HepG2 (cell line): Measurements from ENCODE around the gene ATP5F1E. TPM values are rescaled to one million over a fixed set of nuclear protein-coding genes. Genes with fewer than 3 reads are reported as not detected.

ENCODE experiments used
- ATAC-seq: fragments of 200-7000 bp; cut with Tn5 transposase; 3 replicates; pipeline ENCODE4 v1.9.1; 2020; ENCODE audit warnings: mild to moderate bottlenecking, moderate library complexity
- BruUV-seq: library from RNA; stranded (reverse); fragments of 400-500 nt; replicated peaks from 2 replicates; lab custom pipeline; 2021; lab: Mats Ljungman, UMichigan
- CTCF ChIA-PET: fragments of 300-600 bp; formaldehyde crosslinking; extraction: SDS; loops from one replicate; lab custom pipeline; 2021; ENCODE audit warnings: low total read pairs, inconsistent platforms, low intra/inter-chr PET ratio; lab: Yijun Ruan, JAX
- POLR2A ChIA-PET: fragments of 350-600 bp; sonication (Branson Sonifier 250); formaldehyde crosslinking; loops from one replicate; lab custom pipeline; 2020; ENCODE audit warnings: antibody characterized with exemption, inconsistent platforms; lab: Yijun Ruan, JAX
- DNase-seq: peaks from one replicate; pipeline ENCODE4 v3.0.0-alpha.2; 2015; ENCODE audit warnings: low spot score
- FAIRE-seq: peaks from 3 replicates; lab custom pipeline; 2011; peaks lifted over from hg19 to GRCh38; lab: Jason Lieb, UNC
- H2AFZ ChIP-seq: one replicate; pipeline ENCODE4 v1.6.1; 2011; ENCODE audit warnings: low read length, inconsistent platforms
- H3K27ac ChIP-seq: fragments of 300-600 bp; 3 replicates; pipeline ENCODE4 v1.8.0; 2011; ENCODE audit warnings: mixed run types, mild to moderate bottlenecking, mixed read lengths, low read length, inconsistent platforms; ENCODE audit not compliant: insufficient read depth; ENCODE audit errors: extremely low read length
- H3K27me3 ChIP-seq, 2 experiments: fragments of 200-600 bp in 1 of 2; 2 replicates in 1 of 2; 3 replicates in 1 of 2; pipeline versions ENCODE4 v1.6.0 to v1.8.0; 2011; ENCODE audit warnings: low read length in 2 of 2, mild to moderate bottlenecking in 2 of 2, moderate library complexity in 2 of 2, inconsistent platforms in 1 of 2; ENCODE audit not compliant: insufficient read depth in 2 of 2, control insufficient read depth in 1 of 2
- H3K36me3 ChIP-seq, 2 experiments: fragments of 200-600 bp in 1 of 2; replicated peaks in 1 of 2; 2 replicates in 1 of 2; 3 replicates in 1 of 2; pipeline versions ENCODE4 v1.5.1 to v1.8.0; 2011; ENCODE audit warnings: low read length in 2 of 2, inconsistent platforms in 1 of 2; ENCODE audit not compliant: insufficient read depth in 2 of 2, control insufficient read depth in 1 of 2
- H3K4me1 ChIP-seq: 2 replicates; pipeline ENCODE4 v1.5.1; 2012; ENCODE audit warnings: low read length, inconsistent platforms; ENCODE audit not compliant: insufficient read depth
- H3K4me2 ChIP-seq: 2 replicates; pipeline ENCODE4 v1.6.0; 2011; ENCODE audit warnings: low read depth, low read length, inconsistent platforms
- H3K4me3 ChIP-seq, 3 experiments: fragments of 200-600 bp in 1 of 3; sonication (generic), shearing (Covaris generic) in 1 of 3; replicated peaks in 1 of 3; 2 replicates each; pipeline ENCODE4 v1.5.1; 2011 to 2016; ENCODE audit warnings: low read length in 3 of 3, inconsistent platforms in 2 of 3, low read depth in 2 of 3, mild to moderate bottlenecking in 2 of 3, control low read depth in 1 of 3, mixed read lengths in 1 of 3; ENCODE audit not compliant: insufficient read depth in 1 of 3
- H3K79me2 ChIP-seq: one replicate; pipeline ENCODE4 v1.6.1; 2011; ENCODE audit warnings: low read length, inconsistent platforms; ENCODE audit not compliant: insufficient read depth
- H3K9ac ChIP-seq: 2 replicates; pipeline ENCODE4 v1.6.0; 2011; ENCODE audit warnings: mild to moderate bottlenecking, low read depth, low read length, inconsistent platforms; ENCODE audit not compliant: insufficient read depth
- H3K9me3 ChIP-seq: 2 replicates; pipeline ENCODE4 v1.5.1; 2012; ENCODE audit warnings: mild to moderate bottlenecking, low read length
- H4K20me1 ChIP-seq: 2 replicates; pipeline ENCODE4 v1.6.0; 2011; ENCODE audit warnings: inconsistent platforms, mild to moderate bottlenecking, low read length, moderate library complexity; ENCODE audit not compliant: insufficient read depth
- ATF7-NPFF ChIP-seq: sonication (generic); formaldehyde crosslinking; IDR thresholded peaks from 2 replicates; pipeline ENCODE4 v1.8.1; 2023; ENCODE audit warnings: mild to moderate bottlenecking, low read depth, missing genetic modification reagents, moderate library complexity
- CHCHD3 ChIP-seq: sonication (generic); formaldehyde crosslinking; IDR thresholded peaks from 2 replicates; pipeline ENCODE4 v1.8.0; 2022; ENCODE audit warnings: mild to moderate bottlenecking, missing genetic modification reagents, moderate library complexity
- GLI4 ChIP-seq: sonication (generic); formaldehyde crosslinking; IDR thresholded peaks from 2 replicates; pipeline ENCODE4 v1.5.1; 2020; ENCODE audit warnings: missing genetic modification reagents, mild to moderate bottlenecking, moderate library complexity, borderline replicate concordance
- GTF2F1 ChIP-seq: fragments of 150-350 bp; IDR thresholded peaks from 2 replicates; pipeline ENCODE4 v1.6.1; 2014; ENCODE audit warnings: low read length
- NCOA1 ChIP-seq: sonication (generic); formaldehyde crosslinking; IDR thresholded peaks from 2 replicates; pipeline ENCODE4 v1.9.0; 2021; ENCODE audit warnings: missing genetic modification reagents
- RFX5 ChIP-seq: IDR thresholded peaks from 2 replicates; pipeline ENCODE4 v1.6.1; 2011; ENCODE audit warnings: low read depth, low read length, improper control_type of control experiment
- SAP130 ChIP-seq: IDR thresholded peaks from 2 replicates; pipeline ENCODE4 v1.6.1; 2016; ENCODE audit warnings: low read depth
- SNAPC2 ChIP-seq: sonication (generic); formaldehyde crosslinking; IDR thresholded peaks from 2 replicates; pipeline ENCODE4 v1.8.1; 2022; ENCODE audit warnings: mild to moderate bottlenecking, missing genetic modification reagents
- ZC3H13 ChIP-seq: sonication (generic); formaldehyde crosslinking; IDR thresholded peaks from 2 replicates; pipeline ENCODE4 v1.8.1; 2023; ENCODE audit warnings: mild to moderate bottlenecking, missing genetic modification reagents, moderate library complexity
- ZEB1 ChIP-seq: IDR thresholded peaks from 2 replicates; pipeline ENCODE4 v1.6.1; 2012; ENCODE audit warnings: mild to moderate bottlenecking, low read depth, inconsistent platforms; ENCODE audit not compliant: insufficient replicate concordance
- ZNF225 ChIP-seq: sonication (generic); formaldehyde crosslinking; IDR thresholded peaks from 2 replicates; pipeline ENCODE4 v1.4.0; 2020; ENCODE audit warnings: mild to moderate bottlenecking, missing genetic modification reagents
- ZNF296 ChIP-seq: sonication (generic); formaldehyde crosslinking; conservative IDR thresholded peaks from 2 replicates; pipeline ENCODE4 v1.5.0; 2020; ENCODE audit warnings: mild to moderate bottlenecking, missing genetic modification reagents
- ZNF33B ChIP-seq: sonication (generic); formaldehyde crosslinking; IDR thresholded peaks from 2 replicates; pipeline ENCODE4 v1.5.1; 2020; ENCODE audit warnings: mild to moderate bottlenecking, missing genetic modification reagents
- ZNF598 ChIP-seq: sonication (generic); formaldehyde crosslinking; IDR thresholded peaks from 2 replicates; pipeline ENCODE4 v1.5.1; 2020; ENCODE audit warnings: mild to moderate bottlenecking, missing genetic modification reagents, borderline replicate concordance
- ZNF616 ChIP-seq: sonication (generic); formaldehyde crosslinking; IDR thresholded peaks from 2 replicates; pipeline ENCODE4 v1.5.0; 2020; ENCODE audit warnings: low read depth, mild to moderate bottlenecking, missing genetic modification reagents
- ZNF660 ChIP-seq: sonication (generic); formaldehyde crosslinking; IDR thresholded peaks from 2 replicates; pipeline ENCODE4 v1.5.1; 2020; ENCODE audit warnings: mild to moderate bottlenecking, low read depth, missing genetic modification reagents, borderline replicate concordance
- ZSCAN21 ChIP-seq: sonication (generic); formaldehyde crosslinking; IDR thresholded peaks from 2 replicates; pipeline ENCODE4 v1.8.0; 2022; ENCODE audit warnings: mild to moderate bottlenecking, missing genetic modification reagents, moderate library complexity, borderline replicate concordance
- ZSCAN25 ChIP-seq: sonication (generic); formaldehyde crosslinking; IDR thresholded peaks from 2 replicates; pipeline ENCODE4 v1.8.0; 2022; ENCODE audit warnings: mild to moderate bottlenecking, missing genetic modification reagents
- WGBS: methylation state at CpG from one replicate; pipeline ENCODE4 v1.1.6; 2017; ENCODE audit warnings: low lambda C conversion rate; 5-methylcytosine and 5-hydroxymethylcytosine counted together
- in situ Hi-C: cut with HindIII; loops from 2 replicates; pipeline ENCODE4 v1.10.0; 2017; ENCODE audit warnings: low pct_unique_long_range_greater_than_20kb; ENCODE audit not compliant: extremely low pct_ligation_motif_present
- intact Hi-C: fragments of 100-400 bp; cut with micrococcal nuclease; formaldehyde crosslinking; loops from one replicate; pipeline ENCODE4 v1.10.0; 2022; ENCODE audit not compliant: unreplicated experiment
- polyA plus RNA-seq, 8 experiments: library from polyadenylated mRNA; depleted of rRNA in 3 of 8; stranded (reverse) in 7 of 8; unstranded in 1 of 8; fragments of >200 nt; fragmentation: Illumina TruSeq in 4 of 8; extraction: Trizol in 4 of 8; gene quantifications; 2 replicates each; pipeline versions ENCODE4 v1.2.1 to v1.2.3, GENCODE V29; 2011 to 2016; ENCODE audit warnings: low read depth in 4 of 8, missing spikeins in 1 of 8, mixed read lengths in 1 of 8; ENCODE audit not compliant: insufficient read depth in 1 of 8
- total RNA-seq, 5 experiments: library from RNA; depleted of rRNA; stranded (reverse); fragments of >200 nt; fragmentation: Illumina TruSeq; extraction: Trizol; gene quantifications; 2 replicates each; pipeline ENCODE4 v1.2.3, GENCODE V29; 2016; ENCODE audit warnings: low read depth in 1 of 5
- TF ChIP-seq, protein P1 (sequence below), 2 experiments: sonication (generic) in 1 of 2; formaldehyde crosslinking in 1 of 2; IDR thresholded peaks; 2 replicates each; pipeline versions ENCODE4 v1.5.1 to v1.6.1; 2011 to 2020; ENCODE audit warnings: borderline replicate concordance in 1 of 2, low read depth in 1 of 2, low read length in 1 of 2, mild to moderate bottlenecking in 1 of 2, missing genetic modification reagents in 1 of 2, moderate library complexity in 1 of 2
- TF ChIP-seq, protein P2 (sequence below): sonication (generic); formaldehyde crosslinking; IDR thresholded peaks from 2 replicates; pipeline ENCODE4 v1.5.0; 2020; ENCODE audit warnings: missing genetic modification reagents

The ATP5F1E gene
- total and polyA plus RNA-seq, 2 of the 13 experiments (the other 11 are each of a cell fraction or from before 2014, with no cell fraction given), result 121 to 134 TPM

DNA sequence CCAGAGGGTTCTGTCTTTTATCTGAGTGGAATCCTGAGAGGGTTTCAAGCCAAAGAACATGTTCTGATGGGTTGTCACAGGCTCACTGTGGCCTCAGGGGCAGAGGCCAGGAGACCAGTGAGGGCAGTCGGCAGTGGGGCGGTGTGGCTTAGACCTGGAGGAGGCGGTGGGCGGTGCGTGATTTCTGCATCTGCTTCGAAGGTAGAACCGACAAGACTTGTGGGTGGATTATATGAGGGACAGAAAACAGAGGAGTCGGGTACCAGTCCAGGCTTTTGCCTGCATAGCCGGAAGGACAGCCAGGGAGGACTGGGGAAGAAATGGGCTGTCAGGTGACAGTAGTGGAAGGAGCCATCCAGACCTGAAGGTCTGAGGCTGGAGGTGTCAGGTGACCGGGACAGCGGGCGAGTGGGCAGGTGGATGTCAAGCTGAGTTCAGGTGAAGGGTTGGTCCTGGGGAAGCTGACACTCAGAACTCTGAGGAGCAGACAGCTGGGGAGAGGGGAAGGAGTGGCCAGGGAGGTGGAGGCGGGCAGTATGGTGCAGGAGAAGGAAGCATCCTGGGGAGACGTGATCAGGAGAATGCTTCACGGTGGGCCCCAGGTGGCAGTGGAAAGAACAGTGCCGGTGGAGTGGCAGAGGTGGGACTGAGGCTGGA, 28.2 kb downstream of the ATP5F1E start (continued):
- TF ChIP-seq ZSCAN25 (CRISPR knock-in tag) (peak; percentile 53; the same call in 1 of the 2 replicates), ZNF598 (0 out of 2 replicates have a peak, but pooled peaks have one; percentile 72), ZC3H13 (CRISPR knock-in tag) (0 out of 2 replicates have a peak, but pooled peaks have one; percentile 10), NCOA1 (CRISPR knock-in tag) (no peak), ZSCAN21 (CRISPR knock-in tag) (0 out of 2 replicates have a peak, but pooled peaks have one; percentile 20), ZNF33B (CRISPR knock-in tag) (0 out of 2 replicates have a peak, but pooled peaks have one; percentile 41), ATF7-NPFF (CRISPR knock-in tag) (no peak), RFX5 (no peak), GTF2F1 (no peak), GLI4 (CRISPR knock-in tag) (0 out of 2 replicates have a peak, but pooled peaks have one; percentile 68), ZEB1 (peak; percentile 38), ZNF225 (CRISPR knock-in tag) (peak; percentile 55; the same call in 1 of the 2 replicates)
- TF ChIP-seq, all 625 proteins: peak for 18

DNA sequence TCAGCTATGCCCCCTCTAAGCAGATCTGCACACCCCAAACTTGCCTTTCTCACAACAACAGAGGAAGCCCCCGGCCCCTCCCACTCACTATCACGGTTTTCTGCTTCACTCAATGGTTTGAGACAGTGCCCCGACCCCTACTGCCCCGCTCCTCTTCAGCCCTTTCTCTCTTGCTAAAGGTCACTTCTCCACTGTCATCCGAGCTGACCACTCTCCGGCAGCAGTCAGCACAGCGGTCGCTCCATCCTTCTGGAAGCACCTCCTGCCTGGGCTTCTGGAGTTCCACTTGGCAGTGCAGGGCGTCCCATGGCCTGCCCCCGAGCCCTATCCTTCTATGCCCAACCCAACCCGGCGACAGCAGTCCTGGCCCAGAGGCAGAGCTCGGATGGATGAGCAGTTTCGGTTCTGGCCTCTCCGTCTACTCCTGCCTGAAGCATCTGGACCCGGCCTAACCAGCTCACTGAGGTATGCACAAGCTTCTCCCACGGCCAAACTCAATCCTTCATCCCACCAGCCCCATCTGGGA, 29.2 kb downstream of the ATP5F1E start:
- DNase-seq (no peak), ATAC-seq (peak; percentile 48), FAIRE-seq (no peak)
- intact Hi-C loops (no loop called here), in situ Hi-C loops (no loop called here)
- H3K4me2 ChIP-seq, result peak overlapping the region; percentile 90
- WGBS, result 12% methylated on average over 17 of the region's 17 CpGs
- H3K27me3 ChIP-seq, result peaks cover 2 to 27% of the 10 kb centered on the region in 2 experiments
- peak overlapping the region; percentile 43 to 73 (median 50) for H3K4me3 ChIP-seq
- H3K9ac ChIP-seq, result no peak overlapping the region; the same call in 1 of the 2 replicates
- no peaks in the 10 kb centered on the region for H3K79me2 ChIP-seq
- ChIA-PET CTCF (no interaction called here), POLR2A (interaction anchor here (0.8 to 1.8 kb wide), 6 partner anchors 8 to 29 kb away, joined by 4 to 11 read pairs (median 6); partner anchors contain the start of gene ATP5F1E)
- H3K27ac ChIP-seq, result no peak overlapping the region
- no TSS peak for BruUV-seq
- H3K36me3 ChIP-seq, result no peaks in the 10 kb centered on the region
- no peaks in the 10 kb centered on the region for H3K9me3 ChIP-seq
- peak overlapping the region; percentile 44 for H2AFZ ChIP-seq
- peaks cover 66% of the 10 kb centered on the region for H3K4me1 ChIP-seq
- no peaks in the 10 kb centered on the region for H4K20me1 ChIP-seq
- TF ChIP-seq ZNF616 (CRISPR knock-in tag) (no peak), ZNF296 (CRISPR knock-in tag) (0 out of 2 replicates have a peak, but pooled peaks have one; percentile 42), CHCHD3 (CRISPR knock-in tag) (no peak), ZNF660 (no peak), SAP130 (CRISPR knock-in tag) (peak; percentile 52; the same call in 1 of the 2 replicates), SNAPC2 (CRISPR knock-in tag) (0 out of 2 replicates have a peak, but pooled peaks have one; percentile 37)
- TF ChIP-seq, protein P1, sequence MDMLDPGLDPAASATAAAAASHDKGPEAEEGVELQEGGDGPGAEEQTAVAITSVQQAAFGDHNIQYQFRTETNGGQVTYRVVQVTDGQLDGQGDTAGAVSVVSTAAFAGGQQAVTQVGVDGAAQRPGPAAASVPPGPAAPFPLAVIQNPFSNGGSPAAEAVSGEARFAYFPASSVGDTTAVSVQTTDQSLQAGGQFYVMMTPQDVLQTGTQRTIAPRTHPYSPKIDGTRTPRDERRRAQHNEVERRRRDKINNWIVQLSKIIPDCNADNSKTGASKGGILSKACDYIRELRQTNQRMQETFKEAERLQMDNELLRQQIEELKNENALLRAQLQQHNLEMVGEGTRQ (IDR thresholded peaks at IDR 0.05; ENCODE audit: low read depth, low read length), result no peak
- TF ChIP-seq, protein P1 (CRISPR knock-in tag; IDR thresholded peaks at IDR 0.05; ENCODE audit: borderline replicate concordance), result no peak
- TF ChIP-seq, protein P2, sequence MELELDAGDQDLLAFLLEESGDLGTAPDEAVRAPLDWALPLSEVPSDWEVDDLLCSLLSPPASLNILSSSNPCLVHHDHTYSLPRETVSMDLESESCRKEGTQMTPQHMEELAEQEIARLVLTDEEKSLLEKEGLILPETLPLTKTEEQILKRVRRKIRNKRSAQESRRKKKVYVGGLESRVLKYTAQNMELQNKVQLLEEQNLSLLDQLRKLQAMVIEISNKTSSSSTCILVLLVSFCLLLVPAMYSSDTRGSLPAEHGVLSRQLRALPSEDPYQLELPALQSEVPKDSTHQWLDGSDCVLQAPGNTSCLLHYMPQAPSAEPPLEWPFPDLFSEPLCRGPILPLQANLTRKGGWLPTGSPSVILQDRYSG, result no peak
